NCI-H2171 treated with DMSO at 0.1 percent for 48 hours (cell line): Measurements from ENCODE around the gene KIAA0825.

Experiments
- DNase-seq: peaks from one replicate; lab custom pipeline; 2025; lab: John Stamatoyannopoulos, UW

KIAA0825 gene

DNA sequence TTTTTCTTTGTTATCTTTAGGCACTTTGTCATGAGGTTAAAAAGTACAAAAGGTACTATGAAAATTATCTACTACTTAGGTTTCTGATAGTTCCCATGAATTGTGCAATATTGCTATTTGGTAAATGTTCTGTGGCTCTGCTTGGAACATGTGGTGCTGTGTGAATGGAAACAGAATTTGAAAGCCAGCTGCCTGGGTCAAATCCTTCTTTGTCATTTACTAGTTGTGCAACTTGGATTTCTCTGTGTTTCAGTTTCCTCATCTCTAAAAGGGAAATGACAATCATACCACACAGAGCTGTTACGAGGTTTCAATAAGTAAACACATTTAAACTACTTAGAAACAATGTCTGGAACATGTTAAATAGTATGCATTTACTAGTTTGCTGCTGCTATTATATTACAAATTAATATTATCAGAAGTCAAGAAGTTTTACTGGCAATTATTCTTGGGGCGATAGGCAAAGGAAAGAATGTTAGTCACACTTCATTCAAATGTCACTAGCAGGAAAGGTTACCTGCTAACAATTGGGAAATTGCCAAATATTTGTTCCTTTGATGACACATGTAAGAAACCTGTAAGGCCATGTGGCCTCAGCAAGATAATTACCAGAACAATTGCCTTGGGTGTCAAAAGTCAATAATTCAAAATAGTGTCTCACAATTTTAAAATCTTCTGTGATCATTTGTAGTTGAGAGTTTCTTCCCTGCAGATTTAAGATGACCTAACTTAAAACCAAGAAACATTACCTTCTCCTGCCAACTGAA is 184.8 kb downstream of the KIAA0825 start:
- no peak for DNase-seq

- no peak for DNase-seq
These were observed 185.9 kb downstream of the KIAA0825 start for GRCh38 chr5:94432499-94432898.

DNA sequence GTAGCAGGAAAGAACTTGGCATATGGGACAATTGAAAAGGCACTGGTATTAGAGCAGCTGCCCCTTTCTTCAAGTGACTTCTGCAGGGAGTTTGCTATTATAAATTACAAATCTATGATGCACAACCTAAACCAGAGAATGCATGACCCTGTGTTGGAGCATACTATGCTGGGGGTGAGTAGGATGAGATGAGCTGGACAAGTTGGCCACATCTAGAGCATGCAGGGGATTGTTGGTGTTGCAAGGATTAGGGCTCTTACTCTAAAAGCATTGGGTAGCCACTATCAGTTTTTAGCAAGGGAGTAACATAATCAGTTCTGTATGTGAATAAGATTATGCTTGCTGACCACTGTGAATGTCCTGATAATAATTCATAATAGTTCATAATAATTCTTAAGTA is 186.7 kb downstream of the KIAA0825 start:
- no peak for DNase-seq

GRCh38 chr5:94429566-94429965 is 188.8 kb downstream of the KIAA0825 start:
- no peak for DNase-seq

DNA sequence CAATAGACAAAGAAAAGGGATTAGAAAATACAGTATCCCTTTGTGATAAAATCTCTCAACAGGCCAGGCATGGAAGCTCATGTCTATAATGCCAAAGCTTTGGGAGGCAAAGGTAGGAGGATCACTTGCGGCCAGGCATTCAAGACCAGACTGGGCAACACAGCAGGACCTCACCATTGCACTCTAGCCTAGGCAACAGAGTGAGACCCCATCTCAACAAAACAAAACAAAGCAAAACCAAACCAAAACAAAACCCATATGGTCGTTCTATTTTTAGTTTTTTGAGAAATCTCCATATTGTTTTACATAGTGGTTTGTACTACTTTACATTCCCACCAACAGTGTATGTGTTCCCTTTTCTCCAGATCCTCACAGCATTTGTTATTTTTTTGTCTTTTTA is 193.0 kb downstream of the KIAA0825 start:
- no peak for DNase-seq

DNA sequence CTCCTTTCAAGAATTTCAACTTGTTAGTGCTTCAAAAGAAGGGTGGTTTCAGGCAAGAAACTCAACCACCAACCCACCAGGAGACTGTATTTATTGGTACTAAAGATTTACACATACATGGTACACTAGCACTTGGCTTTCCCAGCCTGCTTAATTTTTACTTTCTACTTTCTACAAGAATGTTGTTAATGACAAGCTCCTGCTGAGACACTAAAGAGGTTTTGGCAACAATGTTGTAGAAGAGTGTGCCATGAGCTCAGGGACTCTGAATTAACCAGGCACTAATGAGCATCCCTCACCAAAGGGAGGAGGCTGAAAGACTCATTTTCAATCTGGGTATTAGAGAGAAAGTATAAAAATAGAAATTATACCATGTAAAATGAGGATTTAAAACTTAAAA is 195.0 kb downstream of the KIAA0825 start:
- DNase-seq, result no peak

DNA sequence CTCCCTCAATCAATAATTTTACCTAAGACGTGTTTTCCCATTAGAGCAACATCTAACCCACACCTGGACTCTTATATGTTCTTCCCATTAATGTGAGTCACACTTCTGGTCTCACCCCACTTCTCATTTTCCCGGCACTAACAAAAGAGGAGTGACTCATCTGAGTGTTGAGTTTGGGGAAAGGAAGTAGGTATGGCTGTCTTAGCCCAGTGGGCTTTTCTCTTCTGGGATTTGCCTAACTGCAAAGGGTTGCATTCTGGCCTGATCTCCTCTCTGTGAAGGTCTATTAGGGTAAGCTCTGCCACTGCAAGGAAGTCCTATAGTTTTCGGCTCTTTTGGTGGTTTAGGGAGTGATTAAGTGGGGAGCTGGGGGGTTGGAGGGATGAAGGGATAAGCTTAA is 195.6 kb downstream of the KIAA0825 start:
- no peak for DNase-seq

DNA sequence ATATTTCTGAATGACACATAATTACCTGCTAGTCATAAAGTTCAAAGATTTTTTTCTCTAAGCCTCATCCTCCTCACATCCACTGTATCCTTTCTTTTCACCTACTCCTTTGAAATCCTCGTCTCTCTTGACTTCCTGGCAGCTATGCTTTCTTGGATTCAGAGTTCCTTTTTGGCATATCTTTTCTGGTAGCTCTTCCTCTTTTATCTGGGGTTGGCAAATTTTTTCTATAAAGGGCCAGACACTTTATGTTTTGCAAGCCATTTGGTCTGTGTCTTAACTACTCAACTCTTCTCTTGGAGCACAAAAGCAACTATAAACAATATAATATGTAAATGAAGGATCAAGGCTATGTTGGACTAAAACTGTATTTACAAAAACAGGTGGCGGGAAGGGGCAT is 197.5 kb downstream of the KIAA0825 start:
- DNase-seq, result no peak

GRCh38 chr5:94415798-94416197 is 202.6 kb downstream of the KIAA0825 start:
- no peak for DNase-seq

- no peak for DNase-seq
These were observed 209.0 kb downstream of the KIAA0825 start for GRCh38 chr5:94409440-94409839.

DNA sequence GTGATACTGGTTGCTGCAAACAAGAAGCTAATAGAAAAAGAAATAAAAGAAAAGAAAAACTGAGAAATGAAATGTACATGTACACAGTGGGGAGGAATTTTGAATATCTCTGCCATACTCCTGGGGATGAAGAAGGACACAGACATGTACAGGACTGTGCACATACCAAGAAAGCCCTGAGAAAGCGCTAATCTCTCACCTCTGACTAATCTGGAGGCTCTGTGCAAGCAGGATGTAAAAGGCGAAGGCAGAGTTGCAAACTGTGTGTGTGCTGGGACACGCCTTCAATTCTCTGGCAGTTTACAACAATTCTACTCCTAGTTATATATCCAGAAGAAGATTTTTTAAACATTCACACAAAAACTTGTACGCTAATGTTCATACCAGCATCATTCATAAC is 211.4 kb downstream of the KIAA0825 start:
- no peak for DNase-seq

DNA sequence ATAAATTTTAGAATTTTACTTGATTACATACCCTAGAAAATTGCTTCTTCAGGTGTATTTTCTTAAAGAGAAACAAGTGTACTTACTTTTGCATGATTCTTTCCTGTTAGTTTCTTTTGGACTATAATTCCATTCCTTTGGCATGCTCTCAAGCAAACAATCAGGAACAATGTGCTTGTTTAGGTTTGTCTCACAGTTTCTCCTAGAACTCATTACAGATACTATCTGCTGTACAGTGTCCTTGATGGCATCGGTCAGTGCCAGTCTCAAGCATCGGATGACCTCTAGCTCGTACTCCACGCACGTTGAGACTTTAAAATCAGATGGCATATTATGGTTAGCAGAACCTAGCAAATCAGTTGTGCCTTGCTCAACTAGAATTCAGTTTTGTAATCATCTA is 214.9 kb downstream of the KIAA0825 start:
- no peak for DNase-seq

GRCh38 chr5:94402096-94402495 is 216.3 kb downstream of the KIAA0825 start:
- DNase-seq, result no peak

DNA sequence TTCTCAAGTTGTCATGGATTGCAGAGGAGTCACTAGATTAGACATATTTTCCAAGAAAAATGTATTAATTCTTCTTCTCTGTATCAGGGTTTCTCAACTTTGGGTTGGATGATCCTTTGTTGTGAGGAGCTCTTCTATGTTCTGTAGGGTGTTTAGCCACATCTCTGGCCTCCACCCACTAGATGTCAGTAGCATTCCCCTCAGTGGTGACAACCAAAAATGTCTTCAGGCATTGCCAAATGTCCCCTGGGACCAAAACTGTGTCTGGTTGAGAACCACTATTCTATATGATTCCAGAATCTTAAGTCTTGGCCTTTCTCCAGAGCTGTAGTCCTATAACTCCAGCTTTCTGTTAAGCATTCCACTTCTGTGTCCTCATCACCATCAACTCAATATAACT is 220.9 kb downstream of the KIAA0825 start:
- no peak for DNase-seq

DNA sequence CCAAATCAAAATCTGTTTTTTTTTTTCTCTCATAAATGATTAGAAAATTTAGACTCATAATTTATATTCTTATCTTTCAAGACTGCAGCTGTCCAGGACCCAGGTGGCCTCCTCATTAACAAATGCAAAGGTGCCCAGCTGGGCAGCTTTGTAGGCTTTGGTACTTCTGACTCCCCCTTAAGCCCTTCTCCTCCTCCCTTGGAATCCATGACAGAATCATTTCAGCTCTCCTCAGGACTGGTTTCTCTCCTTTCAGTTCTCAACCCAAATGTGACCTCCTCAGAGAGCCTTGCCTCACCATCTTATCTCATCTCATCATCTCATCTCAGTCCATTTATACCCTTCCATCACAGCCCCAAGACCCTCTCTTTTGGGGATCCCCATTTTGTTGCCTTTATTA is 221.7 kb downstream of the KIAA0825 start:
- DNase-seq, result no peak

DNA sequence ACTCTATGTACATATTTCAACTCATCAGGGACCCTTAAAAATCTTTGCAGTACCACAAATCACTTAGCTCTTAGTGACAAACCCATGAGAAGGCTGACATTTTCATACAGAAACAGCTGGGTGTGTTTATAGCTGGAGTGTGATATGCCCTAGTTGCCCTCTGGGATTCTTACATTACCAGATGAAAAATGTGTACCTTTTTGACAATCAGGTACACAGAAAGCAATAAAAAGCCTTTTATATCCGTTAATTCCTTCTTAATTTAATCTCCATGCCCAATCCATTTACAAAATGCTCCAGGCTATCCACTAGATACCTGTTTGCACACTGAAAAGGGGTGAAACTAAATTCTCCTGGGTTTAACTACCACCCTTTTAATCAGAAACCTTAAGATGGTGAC is 222.9 kb downstream of the KIAA0825 start:
- peak; percentile 37 for DNase-seq

GRCh38 chr5:94391996-94392395 is 226.4 kb downstream of the KIAA0825 start:
- DNase-seq, result no peak

DNA sequence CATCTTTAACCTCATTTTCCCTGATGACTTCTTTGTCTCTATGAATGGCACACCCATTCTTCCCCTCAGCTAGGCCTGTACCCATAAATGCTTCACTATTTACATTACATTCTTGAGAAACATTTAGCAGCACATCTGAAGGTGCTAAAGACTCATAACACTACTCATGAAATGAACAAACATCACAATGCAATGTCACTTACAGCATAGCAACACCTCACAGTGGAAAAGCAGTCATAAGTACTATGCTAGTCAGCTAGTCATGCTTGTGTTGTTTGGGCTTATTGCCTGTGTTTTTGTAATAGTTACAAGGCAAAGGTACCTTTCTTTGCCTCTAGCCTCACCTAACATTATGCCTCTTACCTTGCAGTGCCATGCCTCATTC is 228.9 kb downstream of the KIAA0825 start:
- DNase-seq, result no peak

- no peak for DNase-seq
These were observed 229.5 kb downstream of the KIAA0825 start for GRCh38 chr5:94388773-94389514.

GRCh38 chr5:94385767-94386166 is 232.6 kb downstream of the KIAA0825 start:
- no peak for DNase-seq

DNA sequence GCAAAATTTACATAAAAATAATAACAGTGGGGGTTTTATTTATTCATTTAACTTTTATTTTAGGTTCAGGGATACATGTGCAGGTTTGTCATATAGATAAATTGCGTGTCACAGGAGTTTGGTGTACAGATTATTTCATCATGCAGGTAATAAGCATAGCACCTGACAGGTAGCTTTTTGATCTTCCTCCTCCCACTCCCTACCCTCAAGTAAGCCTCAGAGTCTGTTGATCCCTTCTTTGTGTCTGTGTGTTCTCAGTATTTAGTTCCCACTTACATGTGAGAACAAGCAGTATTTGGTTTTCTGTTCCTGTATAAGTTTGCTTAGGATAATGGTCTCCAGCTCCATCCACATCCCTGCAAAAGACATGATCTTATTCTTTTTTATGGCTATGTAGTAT is 240.3 kb downstream of the KIAA0825 start:
- no peak for DNase-seq

DNA sequence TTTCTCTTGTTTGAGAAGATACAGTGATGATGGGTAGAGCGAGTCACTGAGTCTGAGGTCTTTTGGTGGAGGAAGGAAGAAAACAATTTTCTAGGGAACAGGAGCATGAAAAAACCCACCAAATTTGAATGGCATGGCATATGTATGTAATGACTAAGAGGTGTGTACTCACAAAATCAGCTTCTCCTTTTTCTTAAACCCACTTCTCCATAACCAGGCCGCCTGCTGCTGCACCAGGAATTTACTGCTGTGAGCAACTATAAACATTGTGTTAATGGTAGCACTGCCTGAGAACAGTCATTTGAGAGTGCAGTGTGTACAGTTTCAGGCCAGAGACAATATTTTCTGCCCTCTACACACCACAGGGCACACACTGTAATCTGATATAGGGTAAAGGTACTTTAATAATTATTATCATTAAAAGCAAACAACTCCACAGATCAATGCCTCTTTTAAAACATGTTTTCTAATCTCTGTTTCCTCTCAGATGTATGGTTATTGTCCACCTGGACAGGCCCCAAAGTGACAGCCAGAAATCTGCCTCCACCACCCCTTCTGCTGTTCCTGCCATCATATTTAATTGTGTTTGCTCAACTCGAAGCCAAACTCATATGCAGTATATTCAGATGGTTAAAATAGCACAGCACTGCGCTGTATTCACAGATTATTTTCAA is 241.6 kb downstream of the KIAA0825 start:
- no peak for DNase-seq

DNA sequence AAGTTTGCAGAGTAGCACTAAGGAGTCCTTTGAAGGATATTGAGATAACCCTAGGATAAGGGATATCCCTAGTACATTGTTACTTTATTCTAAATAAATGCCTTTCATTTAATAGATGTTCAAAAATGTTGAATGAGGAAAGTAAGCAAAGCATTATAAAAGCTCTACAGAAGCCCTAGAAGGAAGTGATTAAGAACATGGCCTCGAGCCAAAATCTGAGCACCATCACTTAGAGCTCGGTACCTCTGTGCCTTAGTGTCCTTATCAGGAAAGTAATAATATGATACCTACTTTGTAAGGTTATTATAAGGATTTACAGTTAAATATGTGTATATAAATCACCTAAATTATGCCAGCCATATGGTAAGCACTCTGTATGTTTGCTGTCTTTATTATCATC is 242.6 kb downstream of the KIAA0825 start:
- no peak for DNase-seq
